ENCODE data around the gene TCF20.

Gene TCF20

GRCh38 chr22:42270510-42271190 lies at the start of gene TCF20:
Gene TCF20 (minus strand): TSS chr22:42270653. CDS start chr22:42215305, 55,348 bp downstream.
- peak; percentile 57 to 60 for DNase-seq (ENCODE audit: low read depth in 2 of 2)

DNA sequence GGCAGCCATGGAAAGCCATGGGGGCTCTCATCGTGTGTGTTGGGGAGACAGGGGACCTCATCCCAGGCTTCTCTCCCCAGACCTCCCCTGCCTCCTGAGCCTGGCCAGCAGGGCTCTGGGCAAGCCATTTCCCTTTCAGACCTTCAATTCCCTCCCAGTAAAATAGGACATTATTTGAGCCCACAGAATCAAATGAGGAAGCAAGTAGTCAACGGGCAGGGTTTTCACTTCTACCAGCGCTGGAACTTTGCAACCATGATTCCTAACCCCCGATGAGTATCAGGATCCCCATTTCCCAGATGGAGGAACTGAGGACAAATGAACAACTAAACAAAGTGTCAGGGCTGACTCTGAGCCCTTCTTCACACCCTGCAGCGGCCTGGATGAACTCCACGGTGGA lies 48.9 kb upstream of the TCF20 start:
- no peak for DNase-seq (ENCODE audit: low read depth in 2 of 2)

- no peak for DNase-seq (ENCODE audit: low read depth in 2 of 2)
These were observed 48.5 kb upstream of the TCF20 start for GRCh38 chr22:42318967-42319366.

DNA sequence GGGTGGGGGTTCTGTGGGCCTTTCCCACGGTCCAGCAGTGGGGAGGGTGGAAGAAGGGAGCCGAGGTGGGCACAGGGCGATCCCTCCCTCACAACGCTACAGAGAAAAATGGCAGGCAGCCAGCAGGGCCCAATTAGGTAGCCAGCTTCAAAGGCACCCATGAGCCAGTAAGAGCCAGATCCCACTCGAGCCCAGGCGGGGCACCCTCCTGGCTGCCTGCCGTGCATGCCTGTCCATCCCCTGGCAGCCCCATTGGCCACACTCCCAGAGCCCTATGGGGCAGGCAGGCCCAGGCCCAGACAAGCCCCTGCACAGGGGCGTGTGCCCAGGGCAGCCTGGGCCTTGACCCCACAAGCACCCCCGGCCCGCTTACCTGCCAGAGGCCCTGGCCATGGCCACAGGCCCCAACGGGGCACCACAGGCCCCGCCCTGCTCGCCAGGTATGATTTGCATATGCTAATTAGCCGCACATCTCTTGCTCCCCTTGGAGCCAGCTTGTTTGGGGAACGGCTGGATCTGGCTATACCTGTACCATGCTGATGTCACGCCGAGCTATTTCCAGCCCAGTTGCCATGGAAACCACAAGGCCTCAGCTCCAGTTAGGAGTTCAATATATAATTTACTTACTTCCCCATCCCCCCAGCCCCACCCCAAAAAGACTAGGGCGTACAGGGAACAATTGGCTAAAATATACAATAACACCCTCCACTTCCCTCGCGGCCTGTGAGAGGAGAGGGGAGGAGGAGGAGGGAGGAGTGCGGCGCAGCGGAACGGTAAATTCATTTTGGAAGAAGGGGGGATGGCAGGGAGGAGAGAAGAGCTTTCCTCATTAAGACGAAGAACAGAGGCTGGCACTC lies 47.5 kb upstream of the TCF20 start:
- DNase-seq (ENCODE audit: low read depth in 2 of 2): no peak

DNA sequence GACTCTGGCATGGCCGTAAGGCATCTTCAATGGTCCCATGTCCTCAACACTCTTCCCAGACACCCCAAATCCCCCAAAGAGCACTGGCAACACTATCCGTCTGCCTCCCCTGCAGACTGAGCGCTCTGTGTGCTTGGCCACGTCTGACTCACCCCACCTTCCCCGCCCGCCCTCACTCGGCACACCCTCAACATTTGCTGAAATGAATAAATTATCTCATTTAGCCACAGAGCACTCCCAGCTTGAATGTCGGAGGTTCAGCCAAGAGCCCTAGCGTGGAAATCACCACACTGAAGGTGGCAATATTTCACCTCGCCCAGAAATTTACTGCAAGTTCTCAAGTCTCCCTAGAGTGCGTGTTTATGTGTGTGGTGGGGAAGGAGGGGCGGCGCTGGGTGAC lies 46.6 kb upstream of the TCF20 start:
- DNase-seq (ENCODE audit: low read depth in 2 of 2): peak in 1 of 2 donors; percentile 33

DNA sequence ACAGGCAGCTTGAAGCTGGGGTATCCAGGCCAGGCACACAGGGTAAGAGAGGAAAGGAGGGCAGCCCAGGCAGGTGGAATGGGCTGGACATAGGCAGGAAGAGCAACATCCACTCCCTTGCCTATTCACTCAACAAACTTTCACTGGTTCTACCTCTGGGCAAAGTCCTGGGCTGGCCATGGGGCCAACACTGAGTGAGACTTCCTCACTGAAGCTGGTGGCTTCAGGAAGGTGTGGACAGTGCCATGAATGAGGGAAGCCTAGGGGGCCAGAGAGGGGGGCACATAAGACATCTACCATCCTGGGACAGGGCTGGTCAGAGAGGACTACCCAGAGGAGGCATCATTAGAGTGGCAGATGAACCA lies 44.9 kb upstream of the TCF20 start:
- DNase-seq (ENCODE audit: low read depth in 2 of 2): no peak

DNA sequence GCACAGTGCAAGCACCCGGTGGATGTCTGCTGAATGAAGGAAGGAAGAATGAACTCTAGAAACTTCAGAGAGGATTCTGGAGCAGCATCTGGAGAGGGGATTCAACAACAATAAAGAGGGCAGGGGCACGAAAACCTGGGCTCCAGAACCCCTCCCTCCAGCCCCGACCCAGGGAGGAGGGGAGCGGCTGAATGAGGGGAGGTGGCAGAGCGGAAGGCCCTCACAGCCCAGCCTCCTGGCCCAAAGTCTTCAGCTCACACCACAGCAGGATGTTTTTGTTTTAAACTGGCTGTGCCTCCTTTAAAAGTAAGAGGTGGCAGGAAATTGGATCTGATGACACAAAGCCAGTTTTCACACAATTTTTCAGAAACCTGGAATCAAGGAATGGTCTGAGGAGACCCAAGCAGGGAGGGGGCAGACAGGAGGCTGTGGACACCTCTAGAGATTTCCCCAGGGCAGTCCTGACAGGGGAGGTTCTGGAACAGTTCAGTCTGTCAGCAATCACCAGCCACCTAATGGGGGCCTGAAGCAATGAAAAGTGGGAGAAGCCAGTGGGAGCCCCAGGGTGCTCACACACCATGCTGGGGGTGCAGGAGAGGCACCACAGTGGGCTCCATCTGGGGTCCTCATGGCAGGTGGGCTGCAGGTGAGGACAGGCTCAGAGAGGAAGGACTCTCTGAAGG lies 44.4 kb upstream of the TCF20 start:
- no peak for DNase-seq (ENCODE audit: low read depth in 2 of 2)

- no peak for DNase-seq (ENCODE audit: low read depth in 2 of 2)
These were observed 43.5 kb upstream of the TCF20 start for GRCh38 chr22:42313804-42314581.

DNA sequence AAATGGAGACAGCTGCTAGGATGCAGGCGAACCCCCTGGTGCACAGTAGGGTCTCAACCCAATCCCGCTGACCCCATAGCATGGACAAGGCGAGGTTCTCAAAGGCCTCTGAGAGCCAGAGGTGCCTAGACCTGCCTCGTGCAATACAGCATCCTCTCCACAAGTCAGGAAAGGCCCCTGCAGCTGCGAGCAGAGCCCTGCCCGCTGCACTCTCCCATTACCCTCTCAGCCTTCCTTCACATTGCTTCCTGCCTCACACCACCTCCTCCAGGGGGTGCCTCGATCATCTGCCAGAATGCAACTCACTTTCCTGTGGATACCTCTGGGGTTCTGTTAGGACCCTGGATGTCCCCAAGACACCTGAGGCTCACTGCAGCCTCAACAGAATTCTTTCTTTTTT lies 42.8 kb upstream of the TCF20 start:
- DNase-seq (ENCODE audit: low read depth in 2 of 2): no peak

- no peak for DNase-seq (ENCODE audit: low read depth in 2 of 2)
These were observed 40.0 kb upstream of the TCF20 start for GRCh38 chr22:42310291-42311015.

- DNase-seq (ENCODE audit: low read depth in 2 of 2): no peak
These were observed 39.4 kb upstream of the TCF20 start for GRCh38 chr22:42309865-42310264.

- no peak for DNase-seq (ENCODE audit: low read depth in 2 of 2)
These were observed 38.5 kb upstream of the TCF20 start for GRCh38 chr22:42308892-42309468.

GRCh38 chr22:42307806-42308563 lies 37.5 kb upstream of the TCF20 start:
- DNase-seq (ENCODE audit: low read depth in 2 of 2): no peak

- DNase-seq (ENCODE audit: low read depth in 2 of 2): no peak
These were observed 35.6 kb upstream of the TCF20 start for GRCh38 chr22:42306010-42306409.

DNA sequence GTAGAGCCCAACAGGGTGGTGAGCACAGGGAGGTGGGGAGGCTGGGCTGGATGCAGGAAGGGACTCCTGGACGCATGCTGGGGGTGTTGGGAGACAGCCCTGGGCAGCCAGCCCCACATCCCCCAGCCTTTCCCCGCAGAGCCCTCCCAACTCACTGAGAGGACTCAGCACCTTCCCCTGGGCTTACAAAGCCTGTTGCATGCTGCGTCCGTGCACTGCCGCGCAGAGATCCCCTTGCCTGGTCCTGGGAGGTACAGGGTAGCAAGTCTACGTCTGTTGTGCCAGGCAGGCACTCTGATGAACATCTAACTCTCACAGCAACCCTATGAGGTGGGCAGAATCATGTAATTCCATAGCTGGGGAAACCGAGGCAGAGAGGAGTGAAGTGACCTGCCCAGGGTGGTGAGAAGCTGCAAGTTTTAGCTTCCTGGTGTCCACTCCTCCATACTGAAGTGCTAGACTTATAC lies 33.9 kb upstream of the TCF20 start:
- no peak for DNase-seq (ENCODE audit: low read depth in 2 of 2)

GRCh38 chr22:42303396-42304323 lies 33.2 kb upstream of the TCF20 start:
- no peak for DNase-seq (ENCODE audit: low read depth in 2 of 2)

- no peak for DNase-seq (ENCODE audit: low read depth in 2 of 2)
These were observed 31.3 kb upstream of the TCF20 start for GRCh38 chr22:42301742-42302102.

GRCh38 chr22:42301077-42301741 lies 30.8 kb upstream of the TCF20 start:
- no peak for DNase-seq (ENCODE audit: low read depth in 2 of 2)

All from activated CD4-positive, alpha-beta T cell treated with anti-CD3 and anti-CD28 coated beads for 24 hours (primary cell).